SU-DHL-6 (cell line): ENCODE measurements around the gene MAP4K3.
A peak's percentile ranks its signal among the peaks of the same experiment; 100 is the strongest.

Source experiments
- H2AFZ ChIP-seq: fragments of 200-600 bp; sonication (generic); 2 replicates; pipeline ENCODE4 v1.6.1; 2014; ENCODE audit warnings: low read depth, mild to moderate bottlenecking, moderate library complexity, mixed read lengths, antibody characterized with exemption, low read length; ENCODE audit not compliant: severe bottlenecking
- H3F3A ChIP-seq: fragments of 200-600 bp; shearing (Covaris generic); 2 replicates; pipeline ENCODE4 v1.6.0; 2016; ENCODE audit warnings: antibody characterized with exemption, mild to moderate bottlenecking; ENCODE audit not compliant: insufficient read depth
- H3K27ac ChIP-seq: fragments of 200-600 bp; sonication (generic); 2 replicates; pipeline ENCODE4 v1.5.1; 2016; ENCODE audit warnings: low read depth, mild to moderate bottlenecking, low read length, moderate library complexity, mixed read lengths
- H3K27me3 ChIP-seq: fragments of 200-600 bp; sonication (generic), shearing (Covaris generic); 2 replicates; pipeline ENCODE4 v1.6.0; 2014; ENCODE audit warnings: mild to moderate bottlenecking, low read length
- H3K36me3 ChIP-seq: fragments of 200-600 bp; sonication (generic); 2 replicates; pipeline ENCODE4 v1.6.1; 2014; ENCODE audit warnings: mild to moderate bottlenecking, low read length, mixed read lengths
- H3K4me2 ChIP-seq: fragments of 300-600, 200-600 bp; shearing (Covaris generic), sonication (generic); 2 replicates; pipeline ENCODE4 v1.6.0; 2014; ENCODE audit warnings: low read length, low read depth, mild to moderate bottlenecking; ENCODE audit not compliant: poor library complexity, severe bottlenecking
- H3K4me3 ChIP-seq: fragments of 200-600 bp; sonication (generic); 2 replicates; pipeline ENCODE4 v1.5.1; 2014; ENCODE audit warnings: antibody characterized with exemption, low read length, mild to moderate bottlenecking, mixed read lengths; ENCODE audit not compliant: insufficient read depth, poor library complexity, severe bottlenecking
- H3K79me2 ChIP-seq: fragments of 200-600 bp; sonication (generic); 2 replicates; pipeline ENCODE4 v1.6.1; 2014; ENCODE audit warnings: mild to moderate bottlenecking, low read length, moderate library complexity; ENCODE audit not compliant: insufficient read depth
- H3K9ac ChIP-seq: fragments of 200-600 bp; sonication (generic); 2 replicates; pipeline ENCODE4 v1.7.0; 2014; ENCODE audit warnings: mild to moderate bottlenecking, low read length
- H3K9me2 ChIP-seq: fragments of 200-600 bp; sonication (generic); replicated peaks from 2 replicates; pipeline ENCODE4 v1.6.1; 2014; ENCODE audit warnings: low read length; ENCODE audit not compliant: insufficient read depth
- H3K9me3 ChIP-seq: fragments of 200-600 bp; sonication (generic); 2 replicates; pipeline ENCODE4 v1.6.1; 2014; ENCODE audit warnings: low read length, mixed read lengths; ENCODE audit not compliant: insufficient read depth
- H4K20me1 ChIP-seq: fragments of 200-600 bp; sonication (generic); 2 replicates; pipeline ENCODE4 v1.6.1; 2014; ENCODE audit warnings: low read depth, mild to moderate bottlenecking, antibody characterized with exemption, low read length, moderate library complexity, mixed read lengths
- CTCF ChIP-seq: fragments of 200-600 bp; sonication (generic); IDR thresholded peaks from one replicate; pipeline ENCODE4 v1.5.1; 2017; ENCODE audit warnings: antibody characterized with exemption, mild to moderate bottlenecking, low read length, moderate library complexity; ENCODE audit not compliant: insufficient read depth, poor library complexity, severe bottlenecking
- EZH2phosphoT487 ChIP-seq: fragments of 200-600 bp; sonication (generic), shearing (Covaris generic); conservative IDR thresholded peaks from 2 replicates; pipeline ENCODE4 v1.6.1; 2018; ENCODE audit warnings: mild to moderate bottlenecking, antibody characterized with exemption, low read length, moderate library complexity, mixed read lengths

Gene MAP4K3

GRCh38 chr2:39266916-39267434 lies 170.1 kb downstream of the MAP4K3 start:
- no peaks in the 10 kb centered on the region for H3K9me2 ChIP-seq
- no peaks in the 10 kb centered on the region for H3K9me3 ChIP-seq
- no peaks in the 10 kb centered on the region for H3K27me3 ChIP-seq
- H3K36me3 ChIP-seq: no peaks in the 10 kb centered on the region
- H3K4me2 ChIP-seq: peak overlapping the region; percentile 92
- H3K27ac ChIP-seq: peak overlapping the region; percentile 96
- H3K9ac ChIP-seq: no peak overlapping the region
- H4K20me1 ChIP-seq: no peaks in the 10 kb centered on the region
- no peak for TF ChIP-seq CTCF
- no peak for TF ChIP-seq EZH2phosphoT487
- peaks cover 19% of the 10 kb centered on the region for H3F3A ChIP-seq
- no peaks in the 10 kb centered on the region for H3K79me2 ChIP-seq
- H2AFZ ChIP-seq: peak overlapping the region; percentile 88
- no peak overlapping the region for H3K4me3 ChIP-seq

GRCh38 chr2:39266139-39266805 lies 170.8 kb downstream of the MAP4K3 start:
- Histone ChIP-seq H3K9me3 (no peaks in the 10 kb centered on the region), H3K27me3 (no peaks in the 10 kb centered on the region), H3K27ac (peak overlapping the region; percentile 96), H3K9me2 (no peaks in the 10 kb centered on the region), H2AFZ (peak overlapping the region; percentile 88), H3K4me2 (peak overlapping the region; percentile 92), H3K4me3 (no peak overlapping the region), H3F3A (peaks cover 19% of the 10 kb centered on the region), H3K9ac (peak overlapping the region; percentile 39), H3K36me3 (no peaks in the 10 kb centered on the region), H3K79me2 (no peaks in the 10 kb centered on the region), H4K20me1 (no peaks in the 10 kb centered on the region)
- TF ChIP-seq EZH2phosphoT487 (no peak), CTCF (no peak)

- no peaks in the 10 kb centered on the region for H3K9me3 ChIP-seq
- peak overlapping the region; percentile 92 for H3K4me2 ChIP-seq
- H3K4me3 ChIP-seq: peak overlapping the region; percentile 41
- H3K79me2 ChIP-seq: no peaks in the 10 kb centered on the region
- H3K27me3 ChIP-seq: no peaks in the 10 kb centered on the region
- no peaks in the 10 kb centered on the region for H4K20me1 ChIP-seq
- no peaks in the 10 kb centered on the region for H3K36me3 ChIP-seq
- TF ChIP-seq CTCF (no peak), EZH2phosphoT487 (no peak)
- H3K27ac ChIP-seq: peak overlapping the region; percentile 96
- H3K9me2 ChIP-seq: no peaks in the 10 kb centered on the region
- peak overlapping the region; percentile 39 for H3K9ac ChIP-seq
- peak overlapping the region; percentile 88 for H2AFZ ChIP-seq
- peaks cover 19% of the 10 kb centered on the region for H3F3A ChIP-seq
These were observed 171.8 kb downstream of the MAP4K3 start for GRCh38 chr2:39265315-39265714.
